Measurements from ENCODE around the gene ADGRL2. TPM values are rescaled to one million over a fixed set of nuclear protein-coding genes. Genes with fewer than 3 reads are reported as not detected.

The ADGRL2 gene
- total and polyA plus RNA-seq, 9 of the 15 experiments (the other 6 are each of a cell fraction or from before 2014, with no cell fraction given), result 0.03 to 0.15 (median 0.13) TPM; not detected in 6

DNA sequence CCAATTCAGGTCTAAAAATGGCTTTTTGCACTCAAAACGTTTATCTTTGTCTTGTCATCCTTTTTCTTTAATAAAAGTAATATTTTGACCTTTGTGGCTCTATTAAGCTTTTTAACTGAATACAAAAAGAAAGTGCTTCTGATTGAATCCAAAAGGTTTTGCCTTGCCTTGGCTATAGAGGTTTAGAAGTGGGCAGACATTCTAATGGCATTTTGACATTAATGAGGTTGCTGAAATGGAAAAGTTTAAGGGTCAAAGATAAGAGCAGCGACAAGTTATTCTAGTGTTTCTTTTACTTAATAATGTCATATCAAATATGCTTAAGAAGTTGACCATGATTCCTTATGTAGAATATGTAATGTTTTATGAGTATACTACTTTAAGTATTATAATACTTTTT is 120.2 kb downstream of the ADGRL2 start (continued):
- TF ChIP-seq, protein P1, sequence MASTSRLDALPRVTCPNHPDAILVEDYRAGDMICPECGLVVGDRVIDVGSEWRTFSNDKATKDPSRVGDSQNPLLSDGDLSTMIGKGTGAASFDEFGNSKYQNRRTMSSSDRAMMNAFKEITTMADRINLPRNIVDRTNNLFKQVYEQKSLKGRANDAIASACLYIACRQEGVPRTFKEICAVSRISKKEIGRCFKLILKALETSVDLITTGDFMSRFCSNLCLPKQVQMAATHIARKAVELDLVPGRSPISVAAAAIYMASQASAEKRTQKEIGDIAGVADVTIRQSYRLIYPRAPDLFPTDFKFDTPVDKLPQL (IDR thresholded peaks at IDR 0.05; ENCODE audit: extremely low read depth, insufficient read length), result no peak
- no peak for TF ChIP-seq BRD4 (IDR thresholded peaks at IDR 0.05)

DNA sequence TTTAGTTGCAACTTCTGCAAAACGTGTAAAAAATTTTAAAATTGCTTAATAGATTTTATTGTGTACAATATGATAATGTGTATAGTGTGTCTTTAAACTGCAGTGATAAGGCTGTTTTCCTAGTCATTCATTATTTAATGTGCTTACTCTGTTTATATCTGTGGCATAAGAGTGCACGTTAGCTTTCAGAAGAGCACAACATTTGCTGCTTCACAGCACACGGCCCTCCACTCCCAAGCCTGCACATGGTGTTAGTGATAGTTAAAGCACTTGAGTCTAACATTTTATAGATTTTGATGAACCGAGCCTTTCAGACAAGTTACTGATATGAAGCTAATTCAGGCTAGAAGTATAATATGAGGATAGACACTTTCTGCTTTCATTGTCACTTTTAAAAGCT is 120.6 kb downstream of the ADGRL2 start:
- FAIRE-seq, result no peak
- CTCF ChIA-PET (ENCODE audit: low intra/inter-chr PET ratio), result no interaction called here
- no peak for TF ChIP-seq NR1H2 (CRISPR knock-in tag; IDR thresholded peaks at IDR 0.05)
- TF ChIP-seq HNRNPUL1 (IDR thresholded peaks at IDR 0.05; ENCODE audit: low read length), result no peak
- TF ChIP-seq, protein P2, sequence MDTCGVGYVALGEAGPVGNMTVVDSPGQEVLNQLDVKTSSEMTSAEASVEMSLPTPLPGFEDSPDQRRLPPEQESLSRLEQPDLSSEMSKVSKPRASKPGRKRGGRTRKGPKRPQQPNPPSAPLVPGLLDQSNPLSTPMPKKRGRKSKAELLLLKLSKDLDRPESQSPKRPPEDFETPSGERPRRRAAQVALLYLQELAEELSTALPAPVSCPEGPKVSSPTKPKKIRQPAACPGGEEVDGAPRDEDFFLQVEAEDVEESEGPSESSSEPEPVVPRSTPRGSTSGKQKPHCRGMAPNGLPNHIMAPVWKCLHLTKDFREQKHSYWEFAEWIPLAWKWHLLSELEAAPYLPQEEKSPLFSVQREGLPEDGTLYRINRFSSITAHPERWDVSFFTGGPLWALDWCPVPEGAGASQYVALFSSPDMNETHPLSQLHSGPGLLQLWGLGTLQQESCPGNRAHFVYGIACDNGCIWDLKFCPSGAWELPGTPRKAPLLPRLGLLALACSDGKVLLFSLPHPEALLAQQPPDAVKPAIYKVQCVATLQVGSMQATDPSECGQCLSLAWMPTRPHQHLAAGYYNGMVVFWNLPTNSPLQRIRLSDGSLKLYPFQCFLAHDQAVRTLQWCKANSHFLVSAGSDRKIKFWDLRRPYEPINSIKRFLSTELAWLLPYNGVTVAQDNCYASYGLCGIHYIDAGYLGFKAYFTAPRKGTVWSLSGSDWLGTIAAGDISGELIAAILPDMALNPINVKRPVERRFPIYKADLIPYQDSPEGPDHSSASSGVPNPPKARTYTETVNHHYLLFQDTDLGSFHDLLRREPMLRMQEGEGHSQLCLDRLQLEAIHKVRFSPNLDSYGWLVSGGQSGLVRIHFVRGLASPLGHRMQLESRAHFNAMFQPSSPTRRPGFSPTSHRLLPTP (IDR thresholded peaks at IDR 0.05; ENCODE audit: borderline replicate concordance, extremely low read depth, insufficient read length), result no peak
- TF ChIP-seq ZNF584 (CRISPR knock-in tag; IDR thresholded peaks at IDR 0.05; ENCODE audit: low read depth), result no peak
- TF ChIP-seq HDAC8 (tag; IDR thresholded peaks at IDR 0.05), result no peak
- no peak for TF ChIP-seq ZC3H11A (IDR thresholded peaks at IDR 0.05; ENCODE audit: low read depth, low read length)
- TF ChIP-seq MAFF (IDR thresholded peaks at IDR 0.05; ENCODE audit: low read length), result no peak
- TF ChIP-seq PHTF2 (CRISPR knock-in tag; IDR thresholded peaks at IDR 0.05), result no peak
- TF ChIP-seq ASH1L (IDR thresholded peaks at IDR 0.05; ENCODE audit: borderline replicate concordance, low read depth, partially characterized antibody), result no peak
- TF ChIP-seq PTRF (tag; IDR thresholded peaks at IDR 0.05), result no peak
- TF ChIP-seq, protein P3, sequence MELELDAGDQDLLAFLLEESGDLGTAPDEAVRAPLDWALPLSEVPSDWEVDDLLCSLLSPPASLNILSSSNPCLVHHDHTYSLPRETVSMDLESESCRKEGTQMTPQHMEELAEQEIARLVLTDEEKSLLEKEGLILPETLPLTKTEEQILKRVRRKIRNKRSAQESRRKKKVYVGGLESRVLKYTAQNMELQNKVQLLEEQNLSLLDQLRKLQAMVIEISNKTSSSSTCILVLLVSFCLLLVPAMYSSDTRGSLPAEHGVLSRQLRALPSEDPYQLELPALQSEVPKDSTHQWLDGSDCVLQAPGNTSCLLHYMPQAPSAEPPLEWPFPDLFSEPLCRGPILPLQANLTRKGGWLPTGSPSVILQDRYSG (tag; conservative IDR thresholded peaks at IDR 0.05; ENCODE audit: low read depth), result no peak
- no peak for TF ChIP-seq RCOR1 (IDR thresholded peaks at IDR 0.05; ENCODE audit: borderline replicate concordance in 1 of 2, low read depth in 2 of 2, low read length in 2 of 2)
- TF ChIP-seq, protein P4, sequence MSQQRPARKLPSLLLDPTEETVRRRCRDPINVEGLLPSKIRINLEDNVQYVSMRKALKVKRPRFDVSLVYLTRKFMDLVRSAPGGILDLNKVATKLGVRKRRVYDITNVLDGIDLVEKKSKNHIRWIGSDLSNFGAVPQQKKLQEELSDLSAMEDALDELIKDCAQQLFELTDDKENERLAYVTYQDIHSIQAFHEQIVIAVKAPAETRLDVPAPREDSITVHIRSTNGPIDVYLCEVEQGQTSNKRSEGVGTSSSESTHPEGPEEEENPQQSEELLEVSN (IDR thresholded peaks at IDR 0.05; ENCODE audit: borderline replicate concordance in 1 of 2, extremely low read depth in 1 of 2, insufficient read depth in 1 of 2, insufficient read length in 1 of 2, low read depth in 1 of 2, low read length in 1 of 2, poor library complexity in 1 of 2, severe bottlenecking in 1 of 2), result no peak

More for the DNA sequence above, 120.6 kb downstream of the ADGRL2 start:
- intact Hi-C loops (cut with micrococcal nuclease), result no loop called here
- in situ Hi-C loops (cut with MboI), result no loop called here
- DNase-seq (ENCODE audit: extremely low read depth in 1 of 4, low spot score in 3 of 4) (no peak), ATAC-seq (no peak)
- Histone ChIP-seq H3K27me3 (ENCODE audit: control insufficient read depth in 2 of 2, insufficient read depth in 2 of 2, low read length in 2 of 2) (no peaks in the 10 kb centered on the region), H3K36me3 (ENCODE audit: control insufficient read depth, insufficient read depth, low read length) (no peaks in the 10 kb centered on the region), H3K9ac (ENCODE audit: insufficient read depth in 1 of 2, low read depth in 2 of 2, low read length in 2 of 2) (no peak overlapping the region), H3K4me2 (ENCODE audit: insufficient read depth, low read length) (no peak overlapping the region), H3K27ac (ENCODE audit: extremely low read depth, low read depth, low read length) (no peak overlapping the region), H3K9me3 (replicated peaks; ENCODE audit: control insufficient read depth, insufficient read depth, low read depth, low read length) (no peaks in the 10 kb centered on the region), H2AFZ (ENCODE audit: low read depth, low read length) (no peak overlapping the region), H4K20me1 (replicated peaks; ENCODE audit: control insufficient read depth, insufficient read depth, low read length) (no peaks in the 10 kb centered on the region), H3K9me1 (ENCODE audit: control insufficient read depth, insufficient read depth, low read length) (no peaks in the 10 kb centered on the region), H3K4me1 (replicated peaks in 1 of 2; ENCODE audit: control insufficient read depth in 2 of 2, insufficient read depth in 2 of 2, low read length in 2 of 2) (no peaks in the 10 kb centered on the region), H3K4me3 (no peak overlapping the region), H3K79me2 (ENCODE audit: control insufficient read depth, insufficient read depth, low read length) (no peaks in the 10 kb centered on the region)
- POLR2A ChIA-PET, result no interaction called here
- no TSS peak for BruUV-seq (replicated peaks)
- WGBS (ENCODE audit: insufficient coverage, low coverage, missing lambda C conversion rate), result 0% methylated on average over 4 of the region's 4 CpGs
